Left lung (tissue), 10 donors: ENCODE results near the gene SMYD2. TPM values are rescaled to one million over a fixed set of nuclear protein-coding genes. Genes with fewer than 3 reads are reported as not detected.

Experiments used
- ATAC-seq: fragments of 200-7000 bp; cut with Tn5 transposase; one replicate; pipeline ENCODE4 v1.9.1; 2020; ENCODE audit warnings: moderate library complexity
- DNase-seq, 4 donors: peaks; one replicate each; pipeline ENCODE4 v3.0.0-alpha.2; 2013 to 2020
- H3K27ac ChIP-seq, 2 donors: fragments of 200-600 bp; sonication (generic) in 1 of 2; one replicate each; pipeline versions ENCODE4 v1.5.0 to v1.8.0; 2020 to 2021
- H3K27me3 ChIP-seq, 2 donors: fragments of 200-600 bp; sonication (generic) in 1 of 2; one replicate each; pipeline versions ENCODE4 v1.5.0 to v1.8.0; 2020 to 2021
- H3K36me3 ChIP-seq, 2 donors: fragments of 200-600 bp; sonication (generic) in 1 of 2; one replicate each; pipeline versions ENCODE4 v1.5.0 to v1.8.0; 2020 to 2021
- H3K4me1 ChIP-seq, 2 donors: fragments of 200-600 bp; one replicate each; pipeline ENCODE4 v1.8.0; 2021
- H3K4me3 ChIP-seq, 2 donors: fragments of 200-600 bp; sonication (generic) in 1 of 2; one replicate each; pipeline versions ENCODE4 v1.5.0 to v1.8.0; 2020 to 2021; ENCODE audit warnings: mild to moderate bottlenecking in 1 of 2
- H3K9me3 ChIP-seq, 2 donors: fragments of 200-600 bp; sonication (generic) in 1 of 2; one replicate each; pipeline versions ENCODE4 v1.5.0 to v1.8.0; 2020 to 2021
- intact Hi-C, 2 donors: fragments of 100-400 bp; cut with DNase I; formaldehyde crosslinking; loops; one replicate each; pipeline versions ENCODE4 v1.11.2 to v1.14.2; 2022
- polyA plus RNA-seq, 6 donors: library from polyadenylated mRNA; unstranded; fragments of 120-200 nt; gene quantifications; one replicate each; pipeline ENCODE4 v1.2.1, GENCODE V29; 2013; ENCODE audit not compliant: insufficient read length in 6 of 6
- total RNA-seq, 2 donors: library from RNA; stranded (reverse); fragmentation: NEBNext Ultra II Directional; extraction: Animal tissue kit (Norgen Biotek cat#: 25700); gene quantifications; one replicate each; pipeline ENCODE4 v1.2.1, GENCODE V29; 2021
- TF ChIP-seq, protein P1 (sequence below), 2 donors: fragments of 200-600 bp; sonication (generic) in 1 of 2; IDR thresholded peaks; one replicate each; pipeline versions ENCODE4 v1.5.0 to v1.8.0; 2021; ENCODE audit warnings: antibody characterized with exemption in 2 of 2
- donor health status: DM: no; HTN: yes; CAD: no.
- donor health status: DM: no; HTN: no; CAD: no.

Gene SMYD2
- total and polyA plus RNA-seq, 8 donors: 33.2 to 75.5 (median 67.8) TPM

DNA sequence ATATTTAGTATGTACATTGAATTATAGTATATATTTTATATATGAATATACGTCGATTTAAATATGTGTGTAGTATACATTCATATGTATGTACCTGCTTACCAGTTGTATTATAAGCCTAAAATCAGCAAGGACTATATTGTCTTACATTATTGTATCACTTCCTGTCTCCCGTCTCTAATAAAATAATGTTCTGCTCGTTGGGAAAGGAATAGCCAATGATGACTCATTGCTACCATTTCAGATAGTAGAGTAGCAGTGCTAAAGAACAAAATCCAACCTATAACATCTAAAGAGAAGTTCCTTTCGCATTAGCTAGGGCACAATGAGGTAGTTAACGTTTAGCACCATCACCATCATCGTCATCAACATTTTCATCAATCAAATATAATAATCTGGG is 39.9 kb upstream of the SMYD2 start:
- Histone ChIP-seq H3K27ac (no peak overlapping the region), H3K36me3 (no peaks in the 10 kb centered on the region), H3K4me1 (no peaks in the 10 kb centered on the region), H3K4me3 (no peak overlapping the region), H3K9me3 (no peaks in the 10 kb centered on the region), H3K27me3 (peaks cover 0 to 4% of the 10 kb centered on the region in 2 donors)
- TF ChIP-seq, protein P1, sequence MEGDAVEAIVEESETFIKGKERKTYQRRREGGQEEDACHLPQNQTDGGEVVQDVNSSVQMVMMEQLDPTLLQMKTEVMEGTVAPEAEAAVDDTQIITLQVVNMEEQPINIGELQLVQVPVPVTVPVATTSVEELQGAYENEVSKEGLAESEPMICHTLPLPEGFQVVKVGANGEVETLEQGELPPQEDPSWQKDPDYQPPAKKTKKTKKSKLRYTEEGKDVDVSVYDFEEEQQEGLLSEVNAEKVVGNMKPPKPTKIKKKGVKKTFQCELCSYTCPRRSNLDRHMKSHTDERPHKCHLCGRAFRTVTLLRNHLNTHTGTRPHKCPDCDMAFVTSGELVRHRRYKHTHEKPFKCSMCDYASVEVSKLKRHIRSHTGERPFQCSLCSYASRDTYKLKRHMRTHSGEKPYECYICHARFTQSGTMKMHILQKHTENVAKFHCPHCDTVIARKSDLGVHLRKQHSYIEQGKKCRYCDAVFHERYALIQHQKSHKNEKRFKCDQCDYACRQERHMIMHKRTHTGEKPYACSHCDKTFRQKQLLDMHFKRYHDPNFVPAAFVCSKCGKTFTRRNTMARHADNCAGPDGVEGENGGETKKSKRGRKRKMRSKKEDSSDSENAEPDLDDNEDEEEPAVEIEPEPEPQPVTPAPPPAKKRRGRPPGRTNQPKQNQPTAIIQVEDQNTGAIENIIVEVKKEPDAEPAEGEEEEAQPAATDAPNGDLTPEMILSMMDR (IDR thresholded peaks at IDR 0.05): no peak
- DNase-seq (no peak), ATAC-seq (no peak)
- intact Hi-C loops: no loop called here

DNA sequence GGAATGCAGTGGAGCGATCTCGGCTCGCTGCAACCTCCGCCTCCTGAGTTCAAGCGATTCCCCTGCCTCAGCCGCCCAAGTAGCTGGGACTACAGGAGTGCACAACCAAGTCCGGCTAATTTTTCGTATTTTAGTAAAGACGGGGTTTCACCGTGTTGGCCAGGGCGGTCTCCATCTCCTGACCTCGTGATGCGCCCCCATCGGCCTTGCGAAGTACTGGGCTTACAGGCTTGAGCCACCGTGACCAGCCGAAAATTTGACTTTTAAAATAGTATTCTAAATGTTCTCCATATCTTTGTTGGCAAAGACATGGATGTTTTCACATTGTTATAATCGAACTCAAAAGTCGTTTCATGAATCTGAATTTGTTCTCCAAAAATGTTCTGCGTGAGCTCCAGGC is 36.7 kb upstream of the SMYD2 start:
- Histone ChIP-seq H3K9me3 (no peaks in the 10 kb centered on the region), H3K27ac (no peak overlapping the region), H3K27me3 (peaks cover 0 to 4% of the 10 kb centered on the region in 2 donors), H3K4me1 (no peaks in the 10 kb centered on the region), H3K4me3 (no peak overlapping the region), H3K36me3 (no peaks in the 10 kb centered on the region)
- no peak for ATAC-seq
- intact Hi-C loops: no loop called here
- no peak for DNase-seq
- TF ChIP-seq, protein P1 (IDR thresholded peaks at IDR 0.05): no peak

DNA sequence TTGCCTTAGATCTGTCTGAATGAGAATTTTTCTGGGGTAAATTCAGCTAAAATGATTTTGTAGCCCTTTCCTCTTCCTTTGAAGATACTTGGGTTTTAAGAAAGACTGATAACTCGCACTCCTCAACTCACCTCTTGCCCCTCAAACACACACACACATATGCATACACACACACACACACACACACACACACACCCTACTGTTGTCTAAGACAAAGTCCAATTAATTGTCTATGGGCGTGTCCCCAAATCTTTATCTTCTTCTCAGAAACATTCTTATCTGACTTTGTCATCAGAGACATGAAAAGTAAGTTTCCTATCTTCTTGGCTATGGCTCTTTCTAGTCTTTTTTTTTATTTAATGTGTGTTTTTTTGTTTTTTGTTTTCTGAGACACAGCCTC is 36.1 kb upstream of the SMYD2 start:
- H3K4me3 ChIP-seq: no peak overlapping the region
- H3K27me3 ChIP-seq: peaks cover 0 to 4% of the 10 kb centered on the region in 2 donors
- no peaks in the 10 kb centered on the region for H3K9me3 ChIP-seq
- TF ChIP-seq, protein P1 (IDR thresholded peaks at IDR 0.05): no peak
- ATAC-seq (no peak), DNase-seq (no peak)
- no peaks in the 10 kb centered on the region for H3K4me1 ChIP-seq
- H3K36me3 ChIP-seq: no peaks in the 10 kb centered on the region
- intact Hi-C loops: no loop called here
- H3K27ac ChIP-seq: no peak overlapping the region

DNA sequence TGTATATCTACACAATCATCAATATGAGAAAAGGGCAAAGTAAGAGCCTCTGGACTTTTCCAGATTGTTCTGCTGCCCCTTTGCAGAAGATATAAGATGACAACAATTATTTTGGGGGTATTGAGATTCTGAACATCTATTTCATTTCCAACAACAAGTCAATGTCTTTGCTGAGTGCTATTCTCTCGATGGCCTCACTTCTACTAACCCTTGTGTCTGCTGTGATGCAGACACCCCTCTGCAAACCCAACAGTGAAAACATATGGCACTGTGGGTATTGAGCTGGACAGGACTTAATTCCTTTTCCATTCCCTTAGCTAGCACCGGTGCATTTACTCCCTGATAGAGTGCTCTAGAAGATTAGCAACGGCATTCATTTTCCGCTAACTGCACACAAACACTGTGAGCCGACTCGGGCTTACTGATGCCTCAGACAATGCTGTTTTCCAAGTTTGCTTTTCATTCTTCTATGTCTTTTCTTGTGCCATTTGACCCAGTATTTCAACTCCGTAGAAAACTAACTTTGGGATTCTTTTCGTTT is 33.4 kb upstream of the SMYD2 start:
- intact Hi-C loops: no loop called here
- no peaks in the 10 kb centered on the region for H3K9me3 ChIP-seq
- H3K36me3 ChIP-seq: no peaks in the 10 kb centered on the region
- TF ChIP-seq, protein P1 (IDR thresholded peaks at IDR 0.05): no peak
- DNase-seq (no peak), ATAC-seq (no peak)
- H3K4me3 ChIP-seq: no peak overlapping the region
- H3K27me3 ChIP-seq: no peaks in the 10 kb centered on the region
- no peaks in the 10 kb centered on the region for H3K4me1 ChIP-seq
- no peak overlapping the region for H3K27ac ChIP-seq

DNA sequence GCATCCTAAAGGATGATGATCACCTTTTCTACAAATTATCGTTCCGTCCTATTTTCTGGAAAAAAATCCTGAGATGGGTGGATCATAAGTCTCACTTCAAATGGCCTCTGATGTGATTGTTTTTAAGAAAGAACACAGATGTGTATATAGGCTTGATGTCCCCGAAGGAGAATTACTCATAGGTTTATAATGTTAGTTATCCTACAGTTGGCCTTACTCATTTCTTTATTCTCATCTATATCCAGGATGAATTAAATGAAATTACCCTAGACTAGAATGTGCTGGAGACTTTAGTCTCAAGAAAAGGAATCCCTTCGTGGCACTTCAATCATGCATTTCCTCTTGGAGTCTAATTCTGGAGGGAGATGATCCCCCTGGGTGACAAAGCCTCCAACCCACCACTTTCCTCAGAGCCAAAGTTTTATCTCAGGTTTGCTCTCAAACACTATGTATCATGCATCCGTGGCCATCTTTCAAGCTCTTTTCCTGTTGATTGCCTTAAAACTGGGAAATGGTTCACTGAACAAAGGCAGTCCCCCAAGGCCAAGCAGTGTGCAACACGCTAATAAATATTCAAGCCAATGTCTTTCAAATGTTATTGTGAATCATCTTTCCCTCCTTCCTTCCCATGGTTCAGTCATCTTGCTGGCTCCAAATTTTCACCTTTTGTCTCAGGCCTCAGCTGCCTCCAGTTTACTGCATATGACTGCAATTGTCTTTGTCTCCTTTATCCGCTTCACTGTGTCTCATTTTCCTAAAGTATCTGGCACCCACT is 32.5 kb upstream of the SMYD2 start:
- H3K36me3 ChIP-seq: no peaks in the 10 kb centered on the region
- intact Hi-C loops: no loop called here
- DNase-seq: no peak
- H3K4me3 ChIP-seq: no peak overlapping the region
- H3K27ac ChIP-seq: no peak overlapping the region
- H3K9me3 ChIP-seq: no peaks in the 10 kb centered on the region
- no peaks in the 10 kb centered on the region for H3K27me3 ChIP-seq
- no peak for ATAC-seq
- TF ChIP-seq, protein P1 (IDR thresholded peaks at IDR 0.05): no peak
- H3K4me1 ChIP-seq: no peaks in the 10 kb centered on the region
